GM12874 (cell line): ENCODE results near the gene IFT43.

Experiments used
- CTCF ChIP-seq: IDR thresholded peaks from 2 replicates; pipeline ENCODE4 v1.5.1; 2011; ENCODE audit warnings: low read depth, mild to moderate bottlenecking, control low read depth, low read length, moderate library complexity; ENCODE audit not compliant: insufficient read depth

IFT43 gene

GRCh38 chr14:76006253-76006652 is 20.7 kb downstream of the IFT43 start:
- no peak for TF ChIP-seq CTCF

GRCh38 chr14:76007379-76007778 is 21.8 kb downstream of the IFT43 start:
- TF ChIP-seq CTCF, result no peak

GRCh38 chr14:76007852-76008251 is 22.3 kb downstream of the IFT43 start:
- TF ChIP-seq CTCF, result no peak

GRCh38 chr14:76011930-76012329 is 26.4 kb downstream of the IFT43 start:
- TF ChIP-seq CTCF, result no peak

- no peak for TF ChIP-seq CTCF
These were observed 26.8 kb downstream of the IFT43 start for GRCh38 chr14:76012354-76012753.

GRCh38 chr14:76015191-76015590 is 29.6 kb downstream of the IFT43 start:
- TF ChIP-seq CTCF, result no peak

GRCh38 chr14:76015668-76016067 is 30.1 kb downstream of the IFT43 start:
- no peak for TF ChIP-seq CTCF

GRCh38 chr14:76019676-76020075 is 34.1 kb downstream of the IFT43 start:
- no peak for TF ChIP-seq CTCF
